AG04450 (cell line): Measurements from ENCODE around the gene WDR20. TPM values are rescaled to one million over a fixed set of nuclear protein-coding genes. Genes with fewer than 3 reads are reported as not detected.
"Not testable (repeated sequence)": the region's sequence is repeated elsewhere in the genome, so short reads cannot be mapped to it uniquely, and the experiment has no call there.

ENCODE experiments used
- CTCF ChIA-PET: fragments of 300-600, 350-600 bp; formaldehyde crosslinking; extraction: SDS; loops from one replicate; lab custom pipeline; 2022; ENCODE audit warnings: antibody characterized with exemption, inconsistent platforms; lab: Charles Lee
- POLR2A ChIA-PET: fragments of 350-600 bp; formaldehyde crosslinking; extraction: SDS; loops from one replicate; lab custom pipeline; 2021; ENCODE audit warnings: antibody characterized with exemption, inconsistent platforms; lab: Yijun Ruan, JAX
- DNase-seq: peaks from one replicate; pipeline ENCODE4 v3.0.0-alpha.2; 2011; ENCODE audit warnings: low read depth, low spot score
- H3K27ac ChIP-seq: one replicate; pipeline ENCODE4 v1.5.1; 2012; ENCODE audit warnings: low read depth, low read length, control low read depth
- H3K27me3 ChIP-seq: one replicate; pipeline ENCODE4 v1.6.0; 2012; ENCODE audit warnings: low read length; ENCODE audit not compliant: control insufficient read depth, insufficient read depth
- H3K4me3 ChIP-seq: 2 replicates; pipeline ENCODE4 v1.5.1; 2011; ENCODE audit warnings: mild to moderate bottlenecking, low read depth, low read length, control low read depth
- H3K9me3 ChIP-seq: 2 replicates; pipeline ENCODE4 v1.5.1; 2012; ENCODE audit warnings: low read length; ENCODE audit not compliant: control insufficient read depth, insufficient read depth
- CTCF ChIP-seq: IDR thresholded peaks from 2 replicates; pipeline ENCODE4 v1.5.1; 2011; ENCODE audit warnings: low read depth, low read length, control low read depth, inconsistent platforms
- polyA plus RNA-seq: library from polyadenylated mRNA; depleted of rRNA; stranded (reverse); fragments of >200 nt; gene quantifications from 2 replicates; pipeline ENCODE4 v1.2.3, GENCODE V29; 2011

WDR20 gene
- polyA plus RNA-seq, 1 experiment: 16.6 TPM

GRCh38 chr14:102162487-102162886 lies 22.8 kb downstream of the WDR20 start:
- POLR2A ChIA-PET: no interaction called here
- Histone ChIP-seq H3K4me3 (no peak overlapping the region), H3K9me3 (no peaks in the 10 kb centered on the region), H3K27me3 (no peaks in the 10 kb centered on the region), H3K27ac (no peak overlapping the region)
- DNase-seq: no peak
- no peak for TF ChIP-seq CTCF
- CTCF ChIA-PET: interaction anchor here (1.1 kb wide), 1 partner anchor 201 kb away, joined by 3 read pairs; no protein-coding TSS in a partner anchor

GRCh38 chr14:102164241-102164641 lies 24.5 kb downstream of the WDR20 start:
- ChIA-PET POLR2A (no interaction called here), CTCF (interaction anchor here (1.0 kb wide), 1 partner anchor 150 kb away, joined by 3 read pairs; no protein-coding TSS in a partner anchor)
- Histone ChIP-seq H3K27ac (no peak overlapping the region), H3K27me3 (no peaks in the 10 kb centered on the region), H3K9me3 (no peaks in the 10 kb centered on the region), H3K4me3 (no peak overlapping the region)
- no peak for TF ChIP-seq CTCF
- DNase-seq: no peak

- no peak overlapping the region for H3K4me3 ChIP-seq
- POLR2A ChIA-PET: no interaction called here
- CTCF ChIA-PET: interaction anchor here (0.6 kb wide), 1 partner anchor 149 kb away, joined by 3 read pairs; no protein-coding TSS in a partner anchor
- no peaks in the 10 kb centered on the region for H3K9me3 ChIP-seq
- no peak overlapping the region for H3K27ac ChIP-seq
- no peaks in the 10 kb centered on the region for H3K27me3 ChIP-seq
- no peak for DNase-seq
- TF ChIP-seq CTCF: no peak
These were observed 25.3 kb downstream of the WDR20 start for GRCh38 chr14:102164965-102165364.

- H3K27me3 ChIP-seq: no peaks in the 10 kb centered on the region
- DNase-seq: no peak
- no peaks in the 10 kb centered on the region for H3K9me3 ChIP-seq
- H3K4me3 ChIP-seq: no peak overlapping the region
- no peak overlapping the region for H3K27ac ChIP-seq
- POLR2A ChIA-PET: interaction anchor here (0.5 kb wide), 1 partner anchor 132 kb away, joined by 4 read pairs; no protein-coding TSS in a partner anchor
- TF ChIP-seq CTCF: no peak
- CTCF ChIA-PET: no interaction called here
These were observed 30.4 kb downstream of the WDR20 start for GRCh38 chr14:102170061-102170460.

GRCh38 chr14:102171173-102172020 lies 31.7 kb downstream of the WDR20 start:
- Histone ChIP-seq H3K4me3 (no peak overlapping the region), H3K9me3 (no peaks in the 10 kb centered on the region), H3K27ac (no peak overlapping the region), H3K27me3 (no peaks in the 10 kb centered on the region)
- no peak for TF ChIP-seq CTCF
- DNase-seq: no peak
- CTCF ChIA-PET: interaction anchor here (0.7 kb wide), 1 partner anchor 13 kb away, joined by 3 read pairs; no protein-coding TSS in a partner anchor
- POLR2A ChIA-PET: no interaction called here

GRCh38 chr14:102172021-102172272 lies 32.2 kb downstream of the WDR20 start:
- DNase-seq, H3K9me3 ChIP-seq, H3K4me3 ChIP-seq, H3K27me3 ChIP-seq, H3K27ac ChIP-seq, POLR2A ChIA-PET, CTCF ChIA-PET: not testable (repeated sequence)

GRCh38 chr14:102172721-102173120 lies 33.0 kb downstream of the WDR20 start:
- H3K4me3 ChIP-seq, H3K27ac ChIP-seq, DNase-seq, CTCF ChIA-PET, POLR2A ChIA-PET, H3K27me3 ChIP-seq, H3K9me3 ChIP-seq: not testable (repeated sequence)
